CD4-positive, alpha-beta T cell treated with Interleukin-12 subunit alpha and Interleukin-12 subunit beta, for 1 hour (primary cell): ENCODE data around the gene FYB1.

Experiments
- DNase-seq: peaks from one replicate; pipeline ENCODE4 v3.0.0-alpha.2; 2020

Gene FYB1

GRCh38 chr5:39203275-39203922 is 16.0 kb downstream of the FYB1 start:
- no peak for DNase-seq

DNA sequence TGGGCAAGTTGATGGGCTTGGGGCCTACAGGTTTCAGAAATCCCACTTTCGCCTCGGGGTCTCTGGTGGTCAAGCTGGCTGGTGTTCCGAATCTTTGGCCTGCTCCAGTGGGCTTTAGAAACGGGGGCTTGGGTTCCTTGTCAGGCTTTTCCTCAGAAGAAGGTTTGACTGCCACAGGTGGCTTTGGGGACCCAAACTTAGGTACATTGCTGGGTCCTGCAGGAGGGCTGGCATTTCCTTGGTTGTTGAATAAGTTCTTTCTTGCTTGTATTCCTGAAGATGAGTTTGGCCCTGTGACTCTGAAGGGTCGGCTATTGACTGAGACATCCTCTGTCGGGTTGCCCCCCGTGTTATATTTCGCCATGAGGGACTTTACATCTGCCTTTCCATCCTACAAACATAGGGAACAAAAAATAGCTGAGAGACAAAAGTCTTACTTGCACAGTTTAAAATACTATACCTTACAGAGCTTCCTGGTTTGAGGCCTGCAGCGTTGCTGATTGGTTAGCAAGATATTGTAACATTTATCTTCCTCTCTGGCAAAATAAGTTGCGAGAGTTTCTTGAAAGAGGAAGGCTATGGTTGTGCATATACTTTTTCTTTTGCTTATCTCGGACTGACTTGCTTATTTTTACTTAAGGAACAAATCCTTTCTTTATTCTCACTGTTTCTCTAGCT is 16.6 kb downstream of the FYB1 start:
- peak; percentile 72 for DNase-seq

GRCh38 chr5:39201781-39202596 is 17.4 kb downstream of the FYB1 start:
- DNase-seq, result no peak

GRCh38 chr5:39201160-39201780 is 18.1 kb downstream of the FYB1 start:
- peak; percentile 56 for DNase-seq

DNA sequence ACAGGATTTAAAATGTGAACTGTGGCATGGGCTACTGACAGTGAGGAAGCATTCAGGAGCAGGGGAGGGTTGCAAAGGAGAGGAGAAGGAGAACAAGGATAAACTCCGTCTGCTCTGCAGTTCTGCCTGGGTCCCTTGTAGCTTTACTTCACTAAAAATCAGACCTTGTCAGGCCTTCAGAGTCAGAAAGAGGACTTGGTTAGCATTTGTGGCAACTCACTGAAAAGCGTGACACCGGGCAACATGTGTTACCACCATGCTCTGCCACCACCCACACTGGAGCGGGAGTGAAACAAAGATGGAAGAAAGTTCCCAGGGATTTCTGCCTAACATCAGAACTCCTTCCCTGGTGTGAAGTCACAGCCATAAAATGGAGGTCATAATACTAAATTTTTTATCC is 19.3 kb downstream of the FYB1 start:
- DNase-seq, result no peak

- DNase-seq, result peak; percentile 3
Observed at GRCh38 chr5:39199335-39199734, 20.0 kb downstream of the FYB1 start.

DNA sequence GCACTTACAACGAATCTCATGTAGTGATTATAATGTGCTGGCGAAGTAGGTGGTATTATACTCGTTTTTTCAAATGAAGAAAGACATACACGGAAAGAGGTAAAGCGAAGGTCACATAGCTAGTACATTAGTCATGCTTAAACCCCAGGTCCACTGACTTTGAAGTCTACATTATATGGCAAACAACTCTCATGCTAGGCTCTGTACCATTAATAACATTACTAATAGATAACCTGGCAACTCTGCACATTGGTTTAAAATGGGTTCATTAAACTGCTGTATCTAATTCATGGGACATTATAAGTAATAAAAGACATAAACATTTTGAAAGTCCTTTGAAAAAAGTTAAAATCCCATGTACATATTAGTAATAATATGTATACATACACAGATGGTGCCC is 21.2 kb downstream of the FYB1 start:
- DNase-seq, result no peak

DNA sequence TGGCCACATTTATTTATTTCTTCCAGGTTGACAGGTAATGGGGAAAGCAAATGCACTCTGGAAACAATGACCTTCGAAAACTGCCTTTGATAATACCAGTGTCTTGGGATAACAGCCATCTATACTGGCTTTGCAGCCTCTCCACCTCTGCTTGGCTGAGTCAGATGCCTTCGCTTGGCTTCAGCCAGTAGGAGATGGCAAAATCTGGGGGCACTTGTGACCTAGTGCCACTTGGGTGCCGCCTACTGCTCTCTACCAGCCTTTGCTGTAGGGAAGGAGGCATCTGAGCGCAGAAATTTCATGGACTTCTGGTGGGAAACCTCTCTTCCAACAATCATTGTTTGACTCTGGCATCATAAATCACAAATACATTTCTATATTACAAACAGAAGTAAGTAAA is 21.8 kb downstream of the FYB1 start:
- peak; percentile 75 for DNase-seq

GRCh38 chr5:39195198-39195826 is 24.1 kb downstream of the FYB1 start:
- DNase-seq, result no peak

DNA sequence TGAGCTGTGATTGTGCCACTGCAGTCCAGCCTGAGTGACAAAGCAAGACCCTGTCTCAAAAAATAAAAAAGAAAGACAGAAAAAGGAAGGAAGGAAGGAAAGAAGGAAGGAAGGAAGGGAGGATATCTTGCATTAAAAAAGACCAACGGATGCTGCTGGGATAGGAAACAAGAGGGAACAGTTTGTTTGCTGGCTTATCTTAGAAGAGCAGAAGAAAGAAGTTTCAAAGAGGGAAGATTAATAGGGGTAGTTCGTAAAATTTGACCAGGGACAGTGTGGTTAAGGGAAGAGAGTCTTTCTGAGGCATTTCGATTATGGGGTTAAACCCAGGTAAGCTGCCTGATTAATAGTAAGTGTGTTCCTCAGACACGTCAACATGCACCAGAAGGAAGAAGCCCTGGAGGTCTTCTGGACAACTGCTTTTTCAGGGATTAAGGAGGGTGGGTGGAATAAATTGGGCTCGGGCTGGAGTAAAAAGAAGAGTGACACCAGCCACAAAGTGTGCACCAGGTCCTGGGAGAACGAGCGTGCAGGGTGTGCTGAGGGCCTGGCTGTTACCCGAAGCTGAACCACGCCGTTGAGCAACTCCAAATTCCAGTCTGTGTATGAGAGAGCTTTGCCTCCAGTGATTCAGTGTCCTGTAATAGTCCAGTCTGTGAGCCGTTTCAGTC is 24.8 kb downstream of the FYB1 start:
- no peak for DNase-seq

- no peak for DNase-seq
Observed at GRCh38 chr5:39193553-39194465, 25.6 kb downstream of the FYB1 start.

DNA sequence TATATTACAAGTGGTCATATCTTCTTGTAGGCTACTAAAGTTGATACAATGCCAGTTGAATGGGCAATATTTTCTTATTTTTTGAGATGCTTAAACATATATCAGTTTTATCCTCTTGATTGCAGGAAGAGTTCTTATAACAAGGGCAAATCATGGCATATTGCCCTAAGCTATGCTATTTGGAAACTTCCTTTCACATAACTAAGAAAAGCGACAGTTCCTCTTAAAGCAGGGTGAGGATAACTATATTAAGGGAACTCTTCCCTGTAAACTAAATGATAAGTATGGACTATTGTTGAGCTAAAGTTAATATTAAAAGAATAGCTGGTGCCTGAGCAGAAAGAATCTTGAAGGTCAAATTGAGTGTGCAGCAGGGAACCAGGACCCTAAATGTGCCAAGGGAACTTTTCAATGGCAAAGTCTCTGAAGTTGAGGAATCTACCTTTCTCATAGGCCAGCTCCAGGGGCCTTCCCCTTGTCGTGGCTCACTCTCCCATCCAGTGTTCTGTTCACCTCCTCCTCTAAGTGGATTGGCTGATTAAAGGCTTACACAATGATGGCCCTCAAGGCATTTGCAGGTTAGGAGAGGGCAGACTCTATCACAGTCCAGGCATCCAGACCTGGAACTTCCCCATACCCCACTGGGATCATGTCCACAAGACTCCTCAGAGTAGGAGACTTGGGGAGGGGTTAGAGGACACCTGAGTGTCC is 26.8 kb downstream of the FYB1 start:
- DNase-seq, result no peak

DNA sequence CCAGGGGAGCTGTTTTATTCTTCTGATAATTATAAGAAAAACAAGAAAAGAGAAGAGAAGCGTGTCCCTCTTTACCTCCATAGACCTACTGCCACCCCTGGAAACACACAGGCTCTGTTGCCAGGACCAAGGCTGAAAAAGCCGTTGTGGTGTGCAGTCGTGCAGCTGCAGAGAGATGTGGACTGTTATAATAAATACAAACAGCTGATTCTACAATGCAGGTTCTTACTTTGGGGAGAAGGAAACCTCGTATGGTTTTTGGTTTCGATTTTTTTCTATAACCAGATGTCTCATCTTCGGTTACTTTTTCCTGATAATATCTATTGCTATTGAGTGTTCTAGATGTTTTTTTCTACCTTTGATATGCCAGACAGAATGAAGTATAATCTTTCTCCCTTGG is 28.1 kb downstream of the FYB1 start:
- peak; percentile 65 for DNase-seq

GRCh38 chr5:39190311-39191102 is 28.9 kb downstream of the FYB1 start:
- no peak for DNase-seq

GRCh38 chr5:39189292-39189955 is 29.9 kb downstream of the FYB1 start:
- DNase-seq, result no peak

DNA sequence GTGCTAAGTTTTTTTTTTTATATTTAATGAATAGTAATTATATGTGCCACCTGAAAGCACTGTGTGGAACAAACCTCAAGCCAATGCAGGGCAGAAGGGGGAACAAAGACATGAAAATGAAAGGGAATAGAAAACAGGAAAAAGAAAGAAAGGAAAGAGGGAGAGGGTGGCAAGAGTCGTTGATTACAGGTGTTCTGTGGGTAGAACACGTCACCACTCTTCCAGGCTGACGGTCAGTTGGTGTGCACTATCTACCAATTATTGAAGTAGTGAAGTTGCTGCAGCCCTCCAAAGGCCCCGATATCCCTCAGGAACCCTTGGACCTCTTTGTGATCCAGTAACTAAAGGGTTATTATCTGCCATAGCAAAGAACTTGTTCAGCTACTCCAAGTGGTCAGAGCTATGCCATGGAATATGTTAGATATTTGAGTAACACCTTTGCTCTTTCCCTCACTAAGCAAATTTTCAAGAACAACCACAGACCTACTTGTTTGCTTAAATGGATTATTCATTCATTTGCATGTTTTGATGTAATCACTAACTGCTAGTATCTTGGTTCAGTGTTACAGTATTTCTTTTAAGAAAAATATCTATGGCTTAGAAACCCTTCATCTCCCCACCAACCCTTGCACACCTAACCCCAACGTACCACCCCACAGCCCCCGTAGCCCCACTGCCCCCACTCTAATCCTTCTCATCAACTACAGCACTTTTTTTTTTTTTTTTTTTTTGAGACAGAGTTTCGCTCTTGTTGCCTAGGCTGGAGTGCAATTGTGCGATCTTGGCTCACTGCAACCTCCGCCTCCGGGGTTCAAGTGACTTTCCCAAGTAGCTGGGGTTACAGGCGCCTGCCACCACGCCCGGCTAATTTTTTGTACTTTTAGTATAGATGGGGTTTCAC is 31.3 kb downstream of the FYB1 start:
- DNase-seq, result no peak

DNA sequence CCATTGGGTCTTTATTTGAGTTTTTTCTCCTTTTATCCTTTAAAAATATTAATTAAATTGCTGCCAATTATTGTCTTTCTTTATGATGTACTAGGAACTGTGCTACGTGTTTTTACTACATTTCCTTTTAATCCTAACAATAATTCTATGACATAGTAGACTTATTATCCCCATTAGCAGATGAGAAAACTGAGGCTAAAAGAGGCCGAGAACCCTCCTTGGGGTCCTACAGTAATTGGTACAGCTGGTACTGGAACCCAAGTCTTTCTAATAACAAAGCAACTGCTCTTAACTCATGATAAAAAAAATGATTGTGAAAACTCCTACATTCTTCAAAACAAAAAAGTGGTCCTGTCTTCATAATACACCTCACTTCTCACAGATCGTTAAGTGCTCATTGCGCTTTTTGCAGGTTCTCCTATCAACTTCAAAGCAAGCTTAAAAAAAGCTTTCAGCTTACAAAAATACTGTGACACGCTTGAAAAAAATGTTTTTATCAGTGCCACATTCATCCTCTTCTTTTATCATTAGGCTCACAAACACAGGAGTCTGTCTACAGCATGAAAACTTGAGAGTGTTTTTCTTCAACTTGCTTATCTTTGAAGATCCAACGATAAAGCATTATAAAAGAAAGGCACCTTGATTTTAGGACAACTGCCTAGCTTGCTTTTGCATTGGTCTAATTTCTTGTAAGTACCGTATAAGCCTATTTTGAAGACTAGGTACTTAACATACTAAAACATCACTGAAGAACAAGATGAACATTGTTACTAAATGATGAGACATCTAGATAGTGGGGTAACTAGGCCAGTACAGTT is 32.4 kb downstream of the FYB1 start:
- DNase-seq, result peak; percentile 56
